GM12878 (cell line): ENCODE results near the gene GPR18. TPM values are rescaled to one million over a fixed set of nuclear protein-coding genes. Genes with fewer than 3 reads are reported as not detected.

Experiments used
- ATAC-seq: fragments of 200-7000 bp; cut with Tn5 transposase; 3 replicates; pipeline ENCODE4 v1.9.1; 2020; ENCODE audit warnings: mild to moderate bottlenecking, moderate library complexity
- BruUV-seq: library from RNA; stranded (reverse); fragments of 400-500 nt; replicated peaks from 2 replicates; lab custom pipeline; 2021; lab: Mats Ljungman, UMichigan
- CTCF ChIA-PET: fragments of 300-600 bp; sonication (Branson Sonifier 250); formaldehyde crosslinking; extraction: SDS; loops from one replicate; lab custom pipeline; 2021; ENCODE audit warnings: inconsistent platforms; lab: Yijun Ruan, JAX
- POLR2A ChIA-PET: fragments of 350-600 bp; formaldehyde crosslinking; extraction: SDS; loops from one replicate; lab custom pipeline; 2021; ENCODE audit warnings: inconsistent platforms; lab: Charles Lee
- RAD21 ChIA-PET: fragments of 300-600 bp; sonication (Branson Sonifier 250); formaldehyde crosslinking; loops from one replicate; lab custom pipeline; 2023; ENCODE audit warnings: antibody characterized with exemption; ENCODE audit not compliant: unreplicated experiment; lab: Charles Lee
- SMC1A ChIA-PET: fragments of 300-600 bp; sonication (Branson Sonifier 250); formaldehyde crosslinking; loops from one replicate; lab custom pipeline; 2023; ENCODE audit not compliant: unreplicated experiment, uncharacterized antibody; lab: Charles Lee
- DNase-seq: peaks from one replicate; pipeline ENCODE4 v3.0.0-alpha.2; 2011; ENCODE audit warnings: low read depth, low spot score
- FAIRE-seq: peaks from 3 replicates; lab custom pipeline; 2011; peaks lifted over from hg19 to GRCh38; lab: Jason Lieb, UNC
- H2AFZ ChIP-seq: 2 replicates; pipeline ENCODE4 v1.6.0; 2011; ENCODE audit warnings: low read depth, low read length, control low read depth; ENCODE audit not compliant: control insufficient read depth
- H3K27ac ChIP-seq: 2 replicates; pipeline ENCODE4 v1.5.1; 2011; ENCODE audit warnings: control low read depth; ENCODE audit not compliant: control insufficient read depth, insufficient read depth
- H3K27me3 ChIP-seq, 2 experiments: replicated peaks in 1 of 2; 2 replicates each; pipeline versions ENCODE4 v1.6.0 to v1.6.1; 2011; ENCODE audit warnings: low read length in 1 of 2; ENCODE audit not compliant: control insufficient read depth in 2 of 2, insufficient read depth in 2 of 2
- H3K36me3 ChIP-seq, 2 experiments: 2 replicates each; pipeline ENCODE4 v1.5.1; 2011; ENCODE audit warnings: low read length in 1 of 2; ENCODE audit not compliant: control insufficient read depth in 2 of 2, insufficient read depth in 2 of 2
- H3K4me1 ChIP-seq: 2 replicates; pipeline ENCODE4 v1.6.1; 2011; ENCODE audit warnings: mild to moderate bottlenecking, low read length, moderate library complexity, mixed read lengths; ENCODE audit not compliant: control insufficient read depth, insufficient read depth
- H3K4me2 ChIP-seq: 2 replicates; pipeline ENCODE4 v1.6.0; 2011; ENCODE audit warnings: control low read depth; ENCODE audit not compliant: control insufficient read depth, insufficient read depth
- H3K4me3 ChIP-seq: fragments of 200-600 bp; sonication (generic); 2 replicates; pipeline ENCODE4 v1.5.1; 2016
- H3K79me2 ChIP-seq: 2 replicates; pipeline ENCODE4 v1.6.0; 2011; ENCODE audit warnings: low read length; ENCODE audit not compliant: control insufficient read depth, insufficient read depth
- H3K9ac ChIP-seq: 2 replicates; pipeline ENCODE4 v1.8.0; 2011; ENCODE audit warnings: low read length, control low read depth, mixed read lengths; ENCODE audit not compliant: control insufficient read depth, insufficient read depth
- H3K9me3 ChIP-seq: replicated peaks from 3 replicates; pipeline ENCODE4 v1.5.1; 2011; ENCODE audit warnings: mild to moderate bottlenecking, low read length; ENCODE audit not compliant: control insufficient read depth, insufficient read depth
- H4K20me1 ChIP-seq: 2 replicates; pipeline ENCODE4 v1.6.0; 2011; ENCODE audit not compliant: control insufficient read depth, insufficient read depth
- BACH1 ChIP-seq: fragments of 450-650 bp; IDR thresholded peaks from 2 replicates; pipeline ENCODE4 v1.6.1; 2017; ENCODE audit warnings: mild to moderate bottlenecking, borderline replicate concordance
- BRCA1 ChIP-seq: IDR thresholded peaks from 2 replicates; pipeline ENCODE4 v1.6.1; 2011; ENCODE audit warnings: low read depth, low read length, improper control_type of control experiment
- CBX3 ChIP-seq: fragments of 200-600 bp; sonication (generic); IDR thresholded peaks from 2 replicates; pipeline ENCODE4 v1.6.1; 2016; ENCODE audit warnings: low read depth, borderline replicate concordance
- ETV6 ChIP-seq, 2 experiments: fragments of 450-650 bp in 1 of 2; IDR thresholded peaks in 1 of 2; conservative IDR thresholded peaks in 1 of 2; 2 replicates each; pipeline ENCODE4 v1.6.1; 2014; ENCODE audit warnings: antibody characterized with exemption in 1 of 2, borderline replicate concordance in 1 of 2, low read depth in 1 of 2, mild to moderate bottlenecking in 1 of 2, moderate library complexity in 1 of 2
- FOXM1 ChIP-seq: IDR thresholded peaks from 2 replicates; pipeline ENCODE4 v1.6.1; 2012; ENCODE audit warnings: low read depth, mild to moderate bottlenecking, inconsistent platforms, low read length, moderate library complexity
- GABPA ChIP-seq: IDR thresholded peaks from 2 replicates; pipeline ENCODE4 v1.6.1; 2014; ENCODE audit warnings: antibody characterized with exemption, low read depth, mild to moderate bottlenecking, inconsistent platforms
- KDM1A ChIP-seq: fragments of 200-600 bp; sonication (generic); IDR thresholded peaks from 2 replicates; pipeline ENCODE4 v1.6.1; 2016; ENCODE audit warnings: borderline replicate concordance
- MEF2A ChIP-seq: IDR thresholded peaks from 2 replicates; pipeline ENCODE4 v1.6.1; 2011; ENCODE audit warnings: low read depth, mild to moderate bottlenecking, low read length, moderate library complexity; ENCODE audit not compliant: insufficient read depth
- MYC ChIP-seq: IDR thresholded peaks from 2 replicates; pipeline ENCODE4 v1.6.1; 2011; ENCODE audit warnings: mild to moderate bottlenecking, low read length, moderate library complexity, inconsistent platforms; ENCODE audit not compliant: insufficient read depth, insufficient replicate concordance, insufficient read length, severe bottlenecking
- NR2C1 ChIP-seq: fragments of 450-650 bp; IDR thresholded peaks from 2 replicates; pipeline ENCODE4 v1.6.1; 2017; ENCODE audit warnings: antibody characterized with exemption, mild to moderate bottlenecking, moderate library complexity
- POLR2AphosphoS5 ChIP-seq: IDR thresholded peaks from 2 replicates; pipeline ENCODE4 v1.6.1; 2011; ENCODE audit warnings: mild to moderate bottlenecking, low read length, inconsistent platforms
- SIX5 ChIP-seq: IDR thresholded peaks from 2 replicates; pipeline ENCODE4 v1.6.1; 2011; ENCODE audit warnings: mild to moderate bottlenecking, low read depth, low read length, moderate library complexity; ENCODE audit not compliant: severe bottlenecking
- SMAD1 ChIP-seq: fragments of 450-650 bp; IDR thresholded peaks from 2 replicates; pipeline ENCODE4 v1.6.1; 2018; ENCODE audit warnings: mild to moderate bottlenecking, low read depth; ENCODE audit not compliant: partially characterized antibody
- SPI1 ChIP-seq: IDR thresholded peaks from 2 replicates; pipeline ENCODE4 v1.6.1; 2011; ENCODE audit warnings: low read depth, mild to moderate bottlenecking, low read length, moderate library complexity, borderline replicate concordance; ENCODE audit not compliant: insufficient read depth
- SUPT20H ChIP-seq: IDR thresholded peaks from 2 replicates; pipeline ENCODE4 v1.6.1; 2011; ENCODE audit warnings: low read depth, mild to moderate bottlenecking, low read length, moderate library complexity, borderline replicate concordance; ENCODE audit not compliant: control insufficient read depth
- YBX1 ChIP-seq: fragments of 450-650 bp; IDR thresholded peaks from 2 replicates; pipeline ENCODE4 v1.6.1; 2016; ENCODE audit warnings: antibody characterized with exemption
- ZZZ3 ChIP-seq: IDR thresholded peaks from 2 replicates; pipeline ENCODE4 v1.6.1; 2011; ENCODE audit warnings: low read depth; ENCODE audit not compliant: control insufficient read depth, insufficient read length
- WGBS: methylation state at CpG from one replicate; pipeline ENCODE4 v1.1.6; 2016; ENCODE audit warnings: low lambda C conversion rate; ENCODE audit not compliant: insufficient replicate concordance, insufficient coverage; ENCODE audit errors: missing lambda C conversion rate; 5-methylcytosine and 5-hydroxymethylcytosine counted together
- in situ Hi-C: fragments of 300-500 bp; cut with MboI; formaldehyde crosslinking; loops from 9 replicates; pipeline ENCODE4 v1.14.3; 2018; ENCODE audit warnings: mixed read lengths
- intact Hi-C: fragments of 100-400 bp; cut with micrococcal nuclease; formaldehyde crosslinking; loops from one replicate; pipeline ENCODE4 v1.14.2; 2022; ENCODE audit not compliant: unreplicated experiment
- polyA plus RNA-seq, 11 experiments: library from polyadenylated mRNA; depleted of rRNA in 4 of 11; unstranded in 6 of 11; stranded (reverse) in 5 of 11; fragments of >200 nt; fragmentation: Nextera tagmentation in 4 of 11; fragmentation: Illumina TruSeq in 1 of 11; extraction: Ambion mirVana in 4 of 11; extraction: Trizol in 1 of 11; gene quantifications; 1 replicate in 1 of 11; 2 replicates in 10 of 11; pipeline versions ENCODE4 v1.2.1 to v1.2.3, GENCODE V29; 2011 to 2016; ENCODE audit warnings: inconsistent platforms in 2 of 11, missing spikeins in 2 of 11, low read depth in 1 of 11
- total RNA-seq, 4 experiments: library from RNA; depleted of rRNA in 3 of 4; stranded (reverse); fragments of >200 nt in 3 of 4; fragmentation: Illumina TruSeq in 1 of 4; extraction: Trizol in 1 of 4; gene quantifications; 2 replicates each; pipeline versions ENCODE4 v1.2.1 to v1.2.3, GENCODE V29; 2013 to 2021

Gene GPR18
- total and polyA plus RNA-seq, 10 of the 15 experiments (the other 5 are each of a cell fraction or from before 2014, with no cell fraction given) = 3.3 to 12.9 (median 5.2) TPM

- ChIA-PET SMC1A (interaction anchor here (1.1 to 14.4 kb wide), 34 partner anchors 9 to 240 kb away, joined by 3 to 306 read pairs (median 12); partner anchors contain the start of genes GPR18, GPR183, TM9SF2 and UBAC2), RAD21 (interaction anchor here (0.6 to 12.6 kb wide), 31 partner anchors 9 to 259 kb away, joined by 3 to 338 read pairs (median 13); partner anchors contain the start of genes GPR183 and UBAC2), CTCF (interaction anchor here (0.6 to 12.3 kb wide), 46 partner anchors 9 to 1286 kb away, joined by 3 to 470 read pairs (median 10); partner anchors contain the start of genes GPR18, GPR183, TM9SF2 and UBAC2), POLR2A (interaction anchor here (1.2 to 2.9 kb wide), 4 partner anchors 69 to 168 kb away, joined by 7 to 24 read pairs (median 8); partner anchors contain the start of gene UBAC2)
- H2AFZ ChIP-seq = no peak overlapping the region
- no peaks in the 10 kb centered on the region for H4K20me1 ChIP-seq
- H3K9me3 ChIP-seq = peaks cover 10% of the 10 kb centered on the region; the same call in 2 of the 3 replicates
- peaks cover 23% of the 10 kb centered on the region for H3K4me1 ChIP-seq
- WGBS = 63% methylated on average over 3 of the region's 3 CpGs
- no peak overlapping the region for H3K4me3 ChIP-seq
- H3K36me3 ChIP-seq = peaks cover 0 to 5% of the 10 kb centered on the region in 2 experiments; a peak in 2 of 4 replicates
- no peak overlapping the region for H3K9ac ChIP-seq
- H3K27ac ChIP-seq = no peak overlapping the region
- BruUV-seq = no TSS peak
- intact Hi-C loops (loop anchor here (1.0 to 10.0 kb wide), 8 partner anchors 97 to 427 kb away; partner anchors contain the start of gene CLYBL), in situ Hi-C loops (loop anchor here (10.0 kb wide), 1 partner anchor 414 kb away; no protein-coding TSS in a partner anchor)
- TF ChIP-seq SMAD1 (no peak), ETV6 (conservative IDR thresholded peaks at IDR 0.05 in 1 of 2, IDR thresholded peaks at IDR 0.05 in 1 of 2; ENCODE audit: borderline replicate concordance in 1 of 2, low read depth in 1 of 2) (no peak), BACH1 (no peak)
- DNase-seq (no peak), ATAC-seq (no peak), FAIRE-seq (no peak)
- peaks cover 22% of the 10 kb centered on the region for H3K79me2 ChIP-seq
- H3K4me2 ChIP-seq = no peak overlapping the region
- H3K27me3 ChIP-seq = no peaks in the 10 kb centered on the region
Measured at GRCh38 chr13:99268822-99269221, 10.6 kb upstream of the GPR18 start.

GRCh38 chr13:99267927-99268326, 9.7 kb upstream of the GPR18 start:
- Histone ChIP-seq H3K4me1 (peaks cover 23% of the 10 kb centered on the region), H4K20me1 (no peaks in the 10 kb centered on the region), H3K9ac (no peak overlapping the region), H3K27ac (no peak overlapping the region), H3K79me2 (peaks cover 16% of the 10 kb centered on the region), H3K4me2 (no peak overlapping the region), H3K36me3 (peaks cover 0 to 5% of the 10 kb centered on the region in 2 experiments; a peak in 2 of 4 replicates), H3K9me3 (peaks cover 6% of the 10 kb centered on the region; the same call in 2 of the 3 replicates), H2AFZ (no peak overlapping the region), H3K4me3 (no peak overlapping the region), H3K27me3 (no peaks in the 10 kb centered on the region)
- BruUV-seq = no TSS peak
- in situ Hi-C loops = loop anchor here (10.0 kb wide), 1 partner anchor 413 kb away; no protein-coding TSS in a partner anchor
- ChIA-PET POLR2A (interaction anchor here (1.6 to 2.9 kb wide), 4 partner anchors 68 to 169 kb away, joined by 4 to 24 read pairs (median 8); partner anchors contain the start of gene UBAC2), CTCF (interaction anchor here (1.0 to 12.3 kb wide), 18 partner anchors 11 to 418 kb away, joined by 3 to 470 read pairs (median 22); partner anchors contain the start of genes GPR18, GPR183 and UBAC2), RAD21 (interaction anchor here (0.7 to 12.6 kb wide), 10 partner anchors 15 to 276 kb away, joined by 3 to 338 read pairs (median 114); partner anchors contain the start of genes GPR183 and UBAC2), SMC1A (interaction anchor here (0.6 to 14.4 kb wide), 21 partner anchors 8 to 236 kb away, joined by 3 to 306 read pairs (median 48); partner anchors contain the start of genes GPR18, GPR183, TM9SF2 and UBAC2)
- intact Hi-C loops = loop anchor here (5.0 to 10.0 kb wide), 4 partner anchors 236 to 426 kb away; partner anchors contain the start of gene CLYBL
- no peak for DNase-seq
- WGBS = 81% methylated on average over 4 of the region's 4 CpGs
- ATAC-seq = no peak
- FAIRE-seq = no peak
- TF ChIP-seq MYC = no peak
- no peak for TF ChIP-seq SUPT20H
- TF ChIP-seq ZZZ3 = no peak
- TF ChIP-seq GABPA = no peak
- TF ChIP-seq SIX5 = no peak
- TF ChIP-seq CBX3 = no peak
- TF ChIP-seq MEF2A = no peak
- TF ChIP-seq FOXM1 = no peak
- TF ChIP-seq POLR2AphosphoS5 = no peak
- TF ChIP-seq KDM1A = no peak
- no peak for TF ChIP-seq SPI1
- no peak for TF ChIP-seq YBX1
- no peak for TF ChIP-seq BRCA1
- TF ChIP-seq NR2C1 = no peak
